CD4-positive, alpha-beta T cell treated with Interferon alpha-2 for 1 hour (primary cell): ENCODE results near the gene TRIP12.
"Not testable (repeated sequence)": the region's sequence is repeated elsewhere in the genome, so short reads cannot be mapped to it uniquely, and the experiment has no call there.

Experiments used
- DNase-seq, 2 donors: peaks; one replicate each; pipeline ENCODE4 v3.0.0-alpha.2; 2020 to 2022

Gene TRIP12

DNA sequence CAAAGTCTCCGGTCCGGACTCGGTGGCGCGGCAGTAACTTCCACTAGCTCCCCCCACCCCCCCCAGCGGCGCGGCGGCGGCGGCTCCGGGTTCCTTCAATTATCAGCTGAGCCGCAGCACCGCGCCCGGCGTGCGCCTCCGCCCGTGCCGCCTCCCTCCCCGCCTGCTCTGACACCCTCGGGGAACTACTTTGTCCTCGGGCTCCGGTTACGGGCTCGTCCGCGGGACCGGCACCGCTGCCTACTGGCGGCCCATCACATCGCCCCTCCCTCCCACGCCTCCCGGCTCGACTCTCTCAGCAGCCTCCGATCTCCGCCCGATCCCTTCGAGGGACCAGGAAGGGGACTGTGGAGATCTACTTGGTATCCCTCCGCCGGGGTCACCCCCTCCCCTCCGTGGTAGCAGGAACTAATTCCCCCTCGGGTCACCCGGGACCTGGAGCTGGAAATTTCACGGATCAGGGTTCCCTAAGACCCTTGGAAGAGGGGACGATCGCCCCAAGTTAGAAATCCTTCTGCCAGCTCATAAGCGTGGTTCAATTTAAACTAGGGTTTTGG lies at the start of gene TRIP12:
TRIP12 (minus strand) TSS at position 118 of the 557 bp plus-strand sequence. CDS start 41,930 bp downstream, outside the sequence.
- DNase-seq, result peak; percentile 86 to 92

DNA sequence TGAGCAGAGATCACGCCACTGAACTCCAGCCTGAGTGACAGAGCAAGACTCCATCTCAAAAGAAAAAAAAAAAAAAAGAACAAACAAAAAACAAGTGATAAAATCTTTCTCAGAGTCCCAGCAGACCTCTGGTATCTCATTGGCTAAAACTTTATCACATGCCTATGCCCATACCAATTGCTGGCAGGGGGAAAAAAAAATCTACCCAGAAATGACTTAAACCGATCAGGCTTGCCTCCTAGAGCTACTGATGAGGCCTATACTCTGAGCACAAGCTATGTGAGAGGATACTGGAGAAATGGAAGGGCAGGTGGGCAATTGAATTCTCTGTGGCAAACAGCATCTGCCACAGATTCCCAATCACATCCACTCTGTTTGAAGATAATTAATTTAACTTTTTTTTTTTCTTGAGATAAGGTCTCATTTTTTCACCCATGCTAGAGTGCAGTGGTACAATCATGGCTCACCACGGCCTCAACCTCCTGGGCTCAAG lies 49.5 kb upstream of the TRIP12 start:
- no peak for DNase-seq

DNA sequence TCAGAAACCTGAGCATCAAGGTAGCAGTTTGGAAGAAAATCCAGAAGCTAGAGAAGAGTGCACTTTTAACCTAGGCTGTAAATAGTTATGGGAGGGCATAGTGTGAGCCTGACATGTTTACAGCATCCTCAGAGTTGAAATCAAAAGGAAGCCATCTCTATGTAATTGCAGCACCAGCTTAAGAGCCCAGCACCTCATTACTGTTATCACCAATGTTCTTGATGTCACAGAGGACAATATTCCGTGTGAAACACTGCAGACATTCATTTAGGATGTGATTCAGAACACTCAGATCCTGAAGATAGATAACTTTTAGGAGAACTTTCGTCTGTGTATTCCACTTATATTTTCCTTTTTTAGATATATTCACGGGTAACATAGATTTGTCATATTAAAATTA lies 48.6 kb upstream of the TRIP12 start:
- no peak for DNase-seq

DNA sequence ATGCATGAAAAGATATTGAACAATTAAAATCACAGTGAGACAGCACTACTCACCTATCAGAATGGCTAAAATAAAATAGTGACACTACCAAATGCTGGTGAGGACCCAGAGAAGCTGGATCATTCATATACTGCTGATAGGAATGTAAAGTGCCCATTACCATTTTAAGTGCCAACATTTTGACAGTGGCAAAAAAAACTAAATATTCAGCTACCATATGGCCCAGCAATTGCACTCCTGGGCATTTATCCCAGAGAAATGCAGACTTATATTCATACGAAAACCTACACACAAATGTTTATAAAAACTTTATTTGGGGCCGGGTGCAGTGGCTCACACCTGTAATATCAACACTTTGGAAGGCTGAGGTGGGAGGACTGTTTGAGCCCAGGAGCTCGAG lies 48.1 kb upstream of the TRIP12 start:
- no peak for DNase-seq

DNA sequence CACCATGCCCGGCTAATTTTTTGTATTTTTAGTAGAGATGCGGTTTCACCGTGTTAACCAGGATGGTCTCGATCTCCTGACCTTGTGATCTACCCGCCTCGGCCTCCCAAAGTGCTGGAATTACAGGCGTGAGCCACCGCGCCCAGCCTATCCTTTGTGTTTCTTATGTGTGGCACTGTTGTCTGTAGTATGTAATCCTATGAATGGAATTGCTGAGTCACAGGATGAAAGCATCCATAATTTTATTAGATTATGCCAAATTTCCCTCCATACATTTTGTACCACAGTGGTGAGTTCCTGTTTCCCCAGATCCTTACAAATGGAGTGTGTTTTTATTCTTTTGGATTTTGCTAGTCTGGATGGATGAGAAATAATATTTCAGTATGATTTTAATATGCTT lies 41.8 kb upstream of the TRIP12 start:
- not testable (repeated sequence) for DNase-seq

DNA sequence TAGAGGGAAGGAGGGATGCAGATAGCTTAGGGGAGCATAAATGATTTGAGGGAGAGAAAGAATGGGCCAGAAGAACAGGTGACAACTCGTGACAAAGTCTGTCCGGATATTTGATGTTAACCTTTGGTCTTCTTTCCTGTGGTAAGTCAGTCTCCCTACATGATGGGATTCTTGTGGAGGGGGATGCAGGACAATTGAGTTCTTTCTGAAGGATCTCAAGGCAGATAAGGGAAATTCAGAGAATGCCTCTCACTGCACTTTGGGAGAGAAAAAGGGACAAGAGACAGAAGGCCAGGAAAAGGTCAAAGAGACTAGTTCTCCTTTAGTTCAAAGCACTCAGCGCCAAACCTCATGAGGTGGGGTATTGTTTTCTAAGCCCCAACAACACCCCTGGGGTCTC lies 34.7 kb upstream of the TRIP12 start:
- no peak for DNase-seq

DNA sequence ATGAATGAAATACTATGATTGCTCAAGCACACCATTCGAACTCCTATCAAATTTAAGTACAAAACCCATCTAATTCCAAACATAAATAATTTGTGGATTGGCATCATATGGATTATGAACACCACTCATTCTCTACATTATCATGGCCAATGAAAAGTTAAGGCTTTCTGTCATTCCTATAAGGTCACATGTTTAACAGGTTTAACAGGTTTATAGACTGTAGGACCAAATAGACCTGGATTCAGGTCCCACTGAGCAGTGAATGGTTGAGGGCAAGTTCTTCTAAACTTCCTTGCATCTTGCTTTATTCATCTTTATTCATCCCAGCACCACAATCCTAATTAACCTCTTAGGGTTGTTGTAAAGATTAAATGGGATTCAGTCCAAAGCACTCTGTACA lies 33.9 kb upstream of the TRIP12 start:
- no peak for DNase-seq

DNA sequence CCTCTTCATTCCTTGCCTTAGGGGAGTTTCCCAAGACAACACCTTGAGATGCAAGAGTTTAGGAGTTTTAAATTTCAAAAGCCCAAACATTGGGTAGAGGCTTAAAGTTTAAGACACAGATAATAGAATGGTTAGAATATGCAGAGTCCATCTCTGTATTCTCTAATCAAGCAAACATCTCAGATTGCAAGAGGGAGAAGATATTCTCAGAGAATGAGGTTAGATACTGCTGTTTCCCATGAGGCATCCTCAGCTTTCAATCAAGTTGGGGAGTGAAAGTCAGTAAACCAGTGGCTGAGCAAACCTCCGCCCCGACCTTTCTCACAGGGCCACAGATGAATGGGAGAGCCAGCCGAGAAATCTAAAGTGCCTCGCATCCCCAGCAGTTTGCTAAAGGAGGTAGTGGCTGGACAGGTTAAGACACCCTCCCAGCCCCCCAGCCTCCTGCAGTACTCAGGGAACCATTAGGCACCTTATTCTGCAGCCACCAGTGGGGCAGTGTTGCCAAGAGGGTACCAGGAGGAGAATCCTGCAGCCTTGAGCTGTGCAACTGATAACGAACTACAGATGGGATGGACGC lies 30.5 kb upstream of the TRIP12 start:
- no peak for DNase-seq

DNA sequence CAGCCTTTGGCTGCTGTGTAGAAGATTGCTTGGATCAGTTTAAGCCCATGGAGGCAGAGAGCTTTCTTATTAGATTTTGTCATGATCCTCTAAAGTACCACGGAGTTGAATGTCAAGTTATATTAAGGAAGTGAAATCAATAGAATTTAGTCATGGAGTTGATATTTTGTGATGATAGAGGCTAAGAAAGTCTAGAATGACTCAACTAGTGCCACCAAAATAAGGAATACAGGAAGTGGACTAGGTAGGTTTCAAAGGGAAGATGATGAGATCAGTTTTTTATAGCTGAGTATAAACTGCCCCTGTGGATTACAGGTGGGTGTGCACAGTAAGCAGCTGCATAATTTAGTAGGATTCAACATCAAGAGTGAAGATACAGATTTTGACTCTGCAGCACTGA lies 25.7 kb upstream of the TRIP12 start:
- DNase-seq, result no peak

DNA sequence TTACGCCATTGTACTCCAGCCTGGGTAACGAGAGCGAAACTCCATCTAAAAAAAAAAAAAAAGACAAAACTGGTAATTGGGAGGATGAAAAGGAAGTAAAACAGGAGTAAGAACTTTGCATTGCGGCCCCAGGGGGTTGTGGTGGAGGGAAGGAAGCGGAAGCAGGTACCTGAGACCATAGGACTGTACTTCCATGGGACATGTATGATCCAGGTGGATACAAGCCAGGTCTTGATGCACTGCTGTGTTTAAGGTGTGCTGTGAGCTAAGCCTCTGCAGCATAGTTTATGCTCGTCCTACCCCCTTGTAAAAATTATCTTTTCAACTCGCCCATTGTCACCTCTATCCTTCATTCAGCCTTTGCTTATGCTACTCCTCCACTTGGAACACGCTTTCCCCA lies 24.2 kb upstream of the TRIP12 start:
- DNase-seq, result no peak

DNA sequence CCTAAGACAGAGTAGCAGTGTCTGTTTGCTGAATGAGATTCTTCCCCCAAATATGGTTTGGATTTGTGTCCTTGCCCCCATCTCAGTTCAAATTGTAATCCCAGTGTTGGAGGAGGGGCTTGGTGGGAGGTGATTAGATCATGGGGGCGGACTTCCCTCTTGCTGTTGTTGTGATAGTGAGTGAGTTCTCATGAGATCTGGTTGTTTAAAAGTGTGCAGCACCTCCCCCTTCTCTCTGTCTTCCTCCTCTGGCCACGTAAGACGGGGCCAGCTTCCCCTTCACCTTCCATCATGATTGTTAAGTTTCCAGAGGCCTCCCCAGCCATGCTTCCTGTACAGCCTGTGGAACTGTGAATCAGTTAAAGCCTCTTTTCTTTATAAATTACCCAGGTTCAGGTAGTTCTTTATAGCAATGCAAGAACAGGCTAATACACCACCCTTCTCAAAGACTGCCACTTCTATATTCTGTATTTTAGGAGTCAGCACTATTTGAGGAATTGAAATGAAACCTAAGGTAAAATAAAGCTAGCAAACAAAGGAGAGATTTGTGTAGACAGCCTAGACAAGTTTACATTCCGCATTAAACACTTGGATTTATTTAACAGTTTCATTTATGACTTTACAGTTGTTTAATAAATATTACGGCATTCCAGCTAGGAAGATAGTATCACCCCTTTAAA lies 22.1 kb upstream of the TRIP12 start:
- no peak for DNase-seq

DNA sequence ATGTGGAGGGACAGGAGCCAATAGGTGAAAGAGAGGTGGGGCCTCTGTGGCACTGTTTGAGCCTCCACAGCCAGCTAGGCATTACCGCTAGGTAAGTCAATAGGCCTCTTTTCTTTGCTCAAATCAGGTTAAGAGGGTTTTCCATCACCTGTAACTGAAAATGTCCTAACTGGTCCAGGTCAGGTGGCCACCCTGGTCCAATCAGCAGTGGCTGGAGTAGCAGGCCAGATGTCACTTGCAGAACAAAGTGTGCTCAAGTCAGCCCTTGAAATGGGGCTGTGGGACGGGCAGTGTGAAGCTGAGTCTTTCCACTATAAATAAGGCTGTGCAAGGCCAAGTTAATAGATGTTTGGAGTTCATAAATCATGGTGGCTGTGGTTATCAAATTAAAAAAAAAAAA lies 21.4 kb upstream of the TRIP12 start:
- DNase-seq, result no peak

DNA sequence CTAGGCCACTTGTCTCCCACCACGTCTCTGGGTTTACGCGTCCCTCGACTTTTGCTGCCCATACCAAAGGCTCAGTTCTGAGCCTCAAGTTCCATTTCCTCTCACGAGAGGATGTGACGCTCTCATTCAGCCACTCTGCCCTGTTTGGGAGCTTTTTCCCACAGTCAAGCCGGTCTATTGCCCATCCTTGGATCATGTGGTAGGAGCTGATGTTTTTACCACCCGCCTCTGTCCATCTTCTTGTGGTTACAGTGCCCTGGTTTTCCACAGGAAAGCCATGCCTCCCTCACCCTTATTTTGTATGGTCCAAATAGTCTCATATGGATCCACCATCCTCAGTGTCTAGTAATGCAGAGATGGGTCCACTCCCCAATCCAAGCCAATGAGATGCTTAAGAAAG lies 20.9 kb upstream of the TRIP12 start:
- DNase-seq, result no peak

DNA sequence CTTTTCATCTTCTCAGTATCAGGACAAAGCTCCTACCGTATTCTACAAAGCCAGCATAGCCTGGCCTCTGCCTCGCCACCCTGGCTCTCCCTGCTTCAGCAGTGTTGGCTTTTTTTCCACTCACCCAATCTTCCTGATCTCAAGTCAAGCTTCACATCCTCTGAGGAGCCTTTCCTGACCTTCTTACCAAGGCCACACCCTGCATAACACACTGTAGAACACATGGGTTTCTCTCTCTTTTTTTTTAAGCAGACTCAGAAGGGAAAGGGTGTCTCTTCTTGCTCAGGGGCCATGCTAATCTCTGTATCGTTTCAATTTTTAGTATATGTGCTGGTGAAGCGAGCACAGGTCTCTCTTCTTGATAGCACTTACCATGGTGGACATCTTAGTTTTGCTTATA lies 15.7 kb upstream of the TRIP12 start:
- DNase-seq, result no peak

DNA sequence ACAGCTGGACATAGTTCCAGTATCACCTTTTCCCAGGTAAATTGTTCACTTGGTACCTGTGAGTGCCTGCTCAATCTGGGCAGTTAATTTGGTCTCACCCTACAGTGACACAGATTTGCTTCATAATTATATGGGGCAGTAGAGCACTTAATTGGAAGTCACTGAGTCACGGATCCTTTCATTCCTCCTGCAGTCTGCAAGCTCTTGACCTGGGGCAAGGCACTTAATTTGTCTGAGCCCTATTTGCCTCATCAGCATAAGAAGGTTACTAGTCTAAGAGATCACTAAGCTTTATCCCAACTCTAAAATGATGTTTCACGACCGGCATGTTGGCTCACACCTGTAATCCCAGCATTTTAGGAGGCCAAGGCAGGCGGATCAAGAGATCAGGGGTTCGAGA lies 9.4 kb upstream of the TRIP12 start:
- no peak for DNase-seq

DNA sequence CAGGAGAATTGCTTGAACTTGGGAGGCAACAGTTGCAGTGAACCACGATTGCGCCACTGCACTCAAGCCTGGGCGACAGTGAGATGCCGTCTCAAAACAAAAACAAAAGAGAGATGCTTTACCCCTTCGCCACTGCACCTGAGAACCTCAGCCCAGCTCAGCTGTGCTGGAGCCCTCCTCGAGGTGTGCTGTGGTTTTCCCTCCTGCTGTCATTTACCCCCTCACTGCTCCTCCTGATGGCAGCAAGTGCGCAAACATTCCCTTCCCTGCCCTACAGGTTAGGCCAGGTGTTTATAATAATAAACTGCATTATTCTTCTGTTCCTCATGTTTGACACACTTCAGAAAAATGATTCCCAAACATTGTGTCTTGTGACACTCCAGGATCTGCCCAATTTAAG lies 8.8 kb upstream of the TRIP12 start:
- DNase-seq, result no peak

DNA sequence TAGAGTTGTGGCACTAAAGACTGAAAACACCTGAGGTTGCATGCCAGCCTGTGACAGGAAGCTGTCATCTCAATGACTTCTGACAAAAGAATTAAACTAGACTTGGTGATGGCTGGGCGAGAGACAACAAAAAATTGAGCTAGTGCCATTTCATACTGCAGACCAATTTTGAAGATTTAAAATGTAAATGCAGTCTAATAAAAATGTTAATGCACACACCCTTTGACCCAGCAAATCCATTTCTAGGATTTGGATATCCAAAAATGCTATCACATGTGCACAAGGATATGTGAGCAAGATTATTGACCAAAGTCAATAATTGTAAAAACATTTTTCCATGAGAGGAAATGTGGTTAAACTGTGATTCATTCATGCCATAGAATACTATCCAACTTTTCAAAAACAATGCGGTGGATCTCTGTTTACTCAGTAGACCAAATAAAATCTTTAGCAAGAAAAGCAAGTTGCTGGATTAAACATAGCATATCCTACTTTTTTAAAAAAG lies 6.1 kb upstream of the TRIP12 start:
- DNase-seq, result no peak

DNA sequence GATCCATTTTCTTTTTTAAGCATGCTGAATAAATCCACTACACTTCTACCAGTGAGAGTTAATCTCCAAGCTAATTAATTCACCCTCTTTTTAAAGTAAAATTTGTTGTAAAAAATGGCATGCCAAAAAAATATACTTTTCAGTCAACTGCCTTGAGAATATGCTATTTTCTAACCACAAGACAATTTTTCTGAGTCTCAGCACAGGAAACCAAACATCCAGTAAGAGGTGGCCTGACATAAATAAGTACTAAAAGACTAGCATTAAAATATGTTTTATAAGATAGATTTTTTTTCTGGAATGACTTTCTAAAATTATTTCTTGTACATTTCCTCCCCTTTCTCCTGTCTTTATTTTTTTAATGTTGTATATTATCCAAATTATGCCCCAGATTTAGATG lies 3.4 kb upstream of the TRIP12 start:
- no peak for DNase-seq

DNA sequence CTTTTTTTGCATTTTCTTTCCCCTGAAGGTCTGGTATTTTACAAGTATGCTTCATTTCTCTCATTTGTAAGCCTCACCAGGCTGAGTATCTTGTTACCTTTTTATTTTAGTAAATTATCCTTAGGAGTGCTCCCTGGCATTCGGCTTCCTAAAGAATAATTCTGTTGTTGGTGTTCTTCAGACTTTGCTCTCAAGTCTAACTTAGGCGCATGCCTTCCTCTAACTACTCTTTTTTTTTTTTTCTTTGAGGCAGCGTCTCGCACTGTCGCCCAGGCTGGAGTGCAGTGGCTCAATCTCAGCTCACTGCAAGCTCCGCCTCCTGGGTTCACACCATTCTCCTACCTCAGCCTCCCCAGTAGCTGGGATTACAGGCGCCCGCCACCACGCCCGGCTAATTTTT lies 2.7 kb upstream of the TRIP12 start:
- not testable (repeated sequence) for DNase-seq

DNA sequence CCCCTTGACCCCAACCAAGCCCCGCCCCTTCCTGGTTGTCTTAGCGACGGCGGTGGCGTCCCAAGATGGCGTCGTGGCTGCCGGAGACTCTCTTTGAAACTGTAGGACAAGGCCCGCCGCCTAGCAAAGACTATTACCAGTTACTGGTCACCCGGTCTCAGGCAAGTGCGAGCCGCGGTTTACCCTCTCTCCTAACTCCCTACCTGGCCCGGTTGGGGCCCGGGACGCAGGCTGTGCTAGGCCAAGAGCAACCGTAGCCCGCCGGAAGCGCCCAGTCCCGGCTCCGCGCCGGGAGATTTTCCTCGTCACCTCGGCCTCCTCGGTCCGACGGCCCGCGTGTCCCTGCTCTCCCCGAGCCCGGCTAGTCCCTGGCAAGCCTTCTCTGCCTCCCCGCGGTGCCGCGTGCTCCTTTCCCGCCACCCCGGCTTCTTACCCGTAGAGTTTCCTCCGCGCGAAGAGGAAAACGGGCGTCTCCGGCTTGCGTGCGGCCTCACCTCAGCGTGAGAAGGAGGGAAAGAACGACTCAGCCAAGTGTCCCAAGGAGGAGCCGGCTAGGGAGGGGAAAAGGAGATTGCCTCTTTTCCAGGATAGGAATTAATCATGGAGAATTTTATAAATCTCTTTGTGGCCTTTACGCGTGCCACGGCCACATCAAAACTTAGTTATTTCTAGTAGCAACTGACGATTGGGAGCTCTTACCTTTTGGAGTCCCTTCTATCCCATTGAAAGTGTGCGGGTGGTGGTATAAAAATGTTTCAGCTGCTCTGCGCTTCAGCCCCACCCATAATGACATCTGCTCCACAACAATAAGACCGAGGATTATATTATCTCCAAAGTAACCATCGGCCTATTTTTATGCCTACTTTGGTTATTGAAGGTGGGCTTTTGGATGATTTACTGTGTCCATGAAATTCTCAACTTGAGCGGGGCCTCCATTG lies 909 bp upstream of the TRIP12 start, which contains the start of gene FBXO36:
FBXO36 (plus strand) TSS at position 55 of the 938 bp plus-strand sequence; CDS start at position 66, 11 bp downstream.
- DNase-seq, result peak in 1 of 2 donors; percentile 89

DNA sequence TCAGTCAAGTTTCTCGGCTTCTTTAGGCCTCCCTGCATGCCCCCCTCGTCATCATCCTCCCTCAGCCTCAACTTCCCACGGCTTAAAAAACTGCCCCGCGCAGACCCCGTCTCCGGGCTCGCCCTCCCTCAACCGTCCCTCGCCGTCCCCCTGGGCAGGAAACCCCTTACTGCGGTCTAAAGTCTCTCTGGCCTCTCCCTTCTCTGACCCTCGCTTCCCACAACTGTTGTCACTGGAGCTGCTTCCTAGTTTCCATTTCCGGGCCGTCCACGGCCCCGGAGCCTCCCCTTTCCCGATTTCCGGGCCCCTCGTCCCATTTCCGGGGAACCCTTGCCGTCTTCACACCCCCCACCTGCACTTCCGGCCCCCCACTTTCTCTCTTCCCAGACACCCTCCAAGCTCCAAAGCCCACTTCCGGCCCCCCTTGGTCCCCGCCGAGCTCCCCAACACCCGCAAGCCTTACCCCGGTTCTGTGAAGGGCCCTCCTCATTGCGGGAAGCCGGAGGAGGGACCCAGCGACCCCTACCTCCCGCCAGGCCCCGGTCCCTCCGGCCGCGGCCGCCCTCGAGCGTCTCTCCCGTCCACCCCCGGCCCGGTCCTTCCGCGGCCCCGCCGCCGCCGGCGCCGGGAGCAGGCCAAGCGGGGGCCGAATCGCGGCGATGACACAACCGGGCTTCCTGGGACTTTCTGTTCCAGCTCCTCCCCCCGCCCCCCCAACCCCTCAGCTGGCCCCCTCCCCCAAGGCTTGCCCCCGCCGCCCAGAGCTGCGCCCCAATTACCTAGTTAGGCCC lies 513 bp downstream of the TRIP12 start:
- peak; percentile 83 to 88 for DNase-seq

DNA sequence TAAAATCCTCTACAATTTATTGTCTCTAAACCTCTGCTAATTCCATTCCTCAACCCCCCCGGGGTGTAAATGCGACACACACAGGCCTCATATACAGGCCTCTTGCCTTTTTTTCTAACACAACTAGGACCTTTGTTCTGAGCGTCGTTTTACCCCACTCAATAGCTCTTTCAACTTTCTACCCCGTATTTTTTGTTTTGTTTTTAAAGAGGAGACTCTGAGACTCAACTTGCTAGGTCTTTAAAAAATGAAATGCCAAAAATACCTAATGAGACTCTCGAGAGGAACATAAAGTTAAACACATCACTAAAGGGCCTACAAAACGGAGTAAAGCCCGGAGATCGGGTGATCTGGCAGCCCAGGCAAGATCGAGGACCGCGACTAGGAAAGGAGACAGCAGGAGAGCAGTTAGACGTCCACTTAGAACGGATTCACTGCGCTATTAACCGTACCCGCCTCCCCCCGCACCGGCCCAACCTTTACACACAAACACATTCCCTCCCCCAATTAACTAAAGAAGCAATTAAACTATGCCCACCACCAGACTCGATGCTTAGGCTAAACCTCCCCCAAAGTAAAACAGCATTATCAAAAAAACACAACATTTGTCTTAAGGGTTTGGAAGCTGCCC lies 1.7 kb downstream of the TRIP12 start:
- peak; percentile 26 to 55 for DNase-seq
